ENCODE data around the gene SUFU. TPM values are rescaled to one million over a fixed set of nuclear protein-coding genes. Genes with fewer than 3 reads are reported as not detected.

The SUFU gene
- total and polyA plus RNA-seq, 2 of the 4 experiments (the other 2 are of a cell fraction), result 2.2 to 11.0 TPM

GRCh38 chr10:102617041-102617440 is 113.3 kb downstream of the SUFU start:
- H3K4me1 ChIP-seq (ENCODE audit: control insufficient read depth, insufficient read depth, low read length), result peaks cover 34% of the 10 kb centered on the region
- no peaks in the 10 kb centered on the region for H3K27me3 ChIP-seq (ENCODE audit: control insufficient read depth, insufficient read depth, low read length)
- no TSS peak for BruUV-seq (replicated peaks)
- no peak overlapping the region for H3K4me2 ChIP-seq (ENCODE audit: low read depth, low read length)
- TF ChIP-seq CEBPB (IDR thresholded peaks at IDR 0.05; ENCODE audit: low read depth, low read length), result no peak
- TF ChIP-seq USF2 (IDR thresholded peaks at IDR 0.05; ENCODE audit: low read depth, low read length), result no peak
- no peak for TF ChIP-seq BHLHE40 (IDR thresholded peaks at IDR 0.05; ENCODE audit: low read depth, low read length)
- TF ChIP-seq FOS (IDR thresholded peaks at IDR 0.05; ENCODE audit: low read depth, low read length), result no peak
- no peak for TF ChIP-seq RAD21 (IDR thresholded peaks at IDR 0.05; ENCODE audit: low read length)
- TF ChIP-seq MXI1 (IDR thresholded peaks at IDR 0.05; ENCODE audit: borderline replicate concordance, low read depth, low read length), result no peak
- no peak for TF ChIP-seq MAFK (IDR thresholded peaks at IDR 0.05; ENCODE audit: low read depth, low read length)
- TF ChIP-seq CHD1 (IDR thresholded peaks at IDR 0.05; ENCODE audit: low read depth, low read length), result no peak
- TF ChIP-seq RCOR1 (IDR thresholded peaks at IDR 0.05; ENCODE audit: insufficient replicate concordance, low read length), result no peak
- TF ChIP-seq MAZ (IDR thresholded peaks at IDR 0.05; ENCODE audit: borderline replicate concordance, low read depth, low read length), result no peak
- no peak for TF ChIP-seq NFE2L2 (IDR thresholded peaks at IDR 0.05; ENCODE audit: low read depth, low read length)
- TF ChIP-seq ELK1 (IDR thresholded peaks at IDR 0.05; ENCODE audit: borderline replicate concordance, low read depth, low read length), result no peak
- TF ChIP-seq POLR2A (IDR thresholded peaks at IDR 0.05; ENCODE audit: low read depth, low read length), result no peak
- no peaks in the 10 kb centered on the region for H4K20me1 ChIP-seq (ENCODE audit: insufficient read depth, low read length)
- no peak overlapping the region for H4K5ac ChIP-seq (ENCODE audit: low read depth, low read length)
- ChIA-PET POLR2A (ENCODE audit: unreplicated experiment) (no interaction called here), CTCF (no interaction called here)
- in situ Hi-C loops (cut with MboI; ENCODE audit: low sequenced_read_pairs) (no loop called here), dilution Hi-C loops (cut with HindIII; ENCODE audit: low sequenced_read_pairs, unreplicated experiment) (no loop called here), intact Hi-C loops (cut with micrococcal nuclease) (no loop called here)
- no peak overlapping the region for H2BK15ac ChIP-seq (ENCODE audit: low read depth, low read length)
- no peaks in the 10 kb centered on the region for H3K9me3 ChIP-seq (ENCODE audit: control insufficient read depth, insufficient read depth, low read length)
- H3K36me3 ChIP-seq (ENCODE audit: control insufficient read depth, insufficient read depth, low read length), result peaks cover 34% of the 10 kb centered on the region
- no peak overlapping the region for H3K4ac ChIP-seq (ENCODE audit: low read depth, low read length)
- H2AK5ac ChIP-seq (ENCODE audit: low read depth, low read length), result no peak overlapping the region
- DNase-seq (no peak), ATAC-seq (ENCODE audit: low read depth) (no peak)
- no peak overlapping the region for H3K4me3 ChIP-seq (ENCODE audit: insufficient read depth, low read depth, low read length)
- H2BK20ac ChIP-seq (ENCODE audit: low read depth, low read length), result no peak overlapping the region
- H4K8ac ChIP-seq (ENCODE audit: low read depth in 2 of 2, low read length in 2 of 2), result no peak overlapping the region
- no peak overlapping the region for H3K14ac ChIP-seq (replicated peaks; ENCODE audit: low read depth, low read length)
- no peak overlapping the region for H2BK120ac ChIP-seq (ENCODE audit: low read depth, low read length)
- H3K56ac ChIP-seq (ENCODE audit: extremely low read depth, insufficient read depth, low read length), result no peak overlapping the region
- no peak overlapping the region for H2AFZ ChIP-seq (replicated peaks; ENCODE audit: low read length, poor library complexity)
- no peak overlapping the region for H3K9ac ChIP-seq (ENCODE audit: low read depth, low read length)
- H3K27ac ChIP-seq (ENCODE audit: insufficient read depth, low read length), result no peak overlapping the region
- whole genome bisulfite sequencing, 2 experiments (ENCODE audit: extremely low coverage in 2 of 2, insufficient read length in 1 of 2), result 95% methylated on average over 4 of the region's 9 CpGs; no CpG with 5 or more reads in 1 of the 2 experiments
- no peak overlapping the region for H3K18ac ChIP-seq (ENCODE audit: low read depth, low read length)
- no peak overlapping the region for H4K91ac ChIP-seq (ENCODE audit: insufficient read depth, low read depth, low read length)
- H2BK5ac ChIP-seq (ENCODE audit: low read depth, low read length, poor library complexity, severe bottlenecking), result no peak overlapping the region
- H3K9me1 ChIP-seq (ENCODE audit: insufficient read depth, low read length), result peaks cover 27% of the 10 kb centered on the region
- H2AK9ac ChIP-seq (replicated peaks; ENCODE audit: low read depth, low read length, poor library complexity), result no peak overlapping the region
- peaks cover 0 to 28% of the 10 kb centered on the region in 2 experiments; a peak in 1 of 4 replicates for H3K79me1 ChIP-seq (ENCODE audit: low read depth in 1 of 2, low read length in 2 of 2)
- no peak overlapping the region for H3K23ac ChIP-seq (ENCODE audit: low read depth, low read length)

Measured in IMR-90 (cell line).